Heart left ventricle (tissue), 13 donors: ENCODE results near the gene SLC2A9.

Source experiments
- CTCF ChIP-seq, 12 donors: fragments of 200-600 bp; sonication (generic) in 4 of 12; IDR thresholded peaks; one replicate each; pipeline versions ENCODE4 v1.5.0 to v1.8.0; 2018 to 2022; ENCODE audit warnings: antibody characterized with exemption in 12 of 12, mild to moderate bottlenecking in 5 of 12
- POLR2A ChIP-seq, 2 donors: fragments of 450-650 bp; IDR thresholded peaks; one replicate each; pipeline ENCODE4 v1.6.1; 2017; ENCODE audit warnings: antibody characterized with exemption in 2 of 2, mild to moderate bottlenecking in 2 of 2, moderate library complexity in 2 of 2
- donor health status: ischemic (EF 13 %, LVEDD 7.1; RV severe dilation, severe dysfunction).
- donor health status: DM: no; HTN: yes; CAD: no.
- donor health status: DM: no; HTN: no; CAD: no.
- donor health status: ischemic (EF 25% LVEDD 6.9; RV normal size, moderate dysfunction).
- donor health status: ischemic (EF 25% LVEDD 5.7; RV mildly dilated, moderate dysfunction).
- donor health status: ischemic (EF 35%, LVEDD 5.7; RV mildly dilated, moderate dysfunction).
- donor health status: nonischemic (EF 11% LVEDD 7.7; RV severe dilation, severe dysfunction).
- donor health status: DM: yes; HTN: yes; CAD: no.
- donor health status: PGD.
- donor health status: ischemic (EF 29% LVEDD 5.4; RV normal size, mild dysfunction).
- donor health status: nonischemic (EF 23%, LVEDD 6.1; RV moderate dilation, normal function).

GRCh38 chr4:10023806-10024205 is 2.5 kb upstream of the SLC2A9 start:
- TF ChIP-seq CTCF (IDR thresholded peaks at IDR 0.05) = no peak
- no peak for TF ChIP-seq POLR2A (IDR thresholded peaks at IDR 0.05)
